HCT116 (cell line): ENCODE measurements around the gene SYMPK. TPM values are rescaled to one million over a fixed set of nuclear protein-coding genes. Genes with fewer than 3 reads are reported as not detected.

ENCODE experiments used
- ATAC-seq: fragments of 200-7000 bp; cut with Tn5 transposase; 2 replicates; pipeline ENCODE4 v1.9.1; 2020; ENCODE audit warnings: mild to moderate bottlenecking, moderate library complexity
- BruUV-seq: library from RNA; stranded (reverse); fragments of 400-500 nt; replicated peaks from 2 replicates; lab custom pipeline; 2021; lab: Mats Ljungman, UMichigan
- CTCF ChIA-PET: fragments of 300-600 bp; sonication (Branson Sonifier 250); formaldehyde crosslinking; loops from one replicate; lab custom pipeline; 2021; ENCODE audit warnings: antibody characterized with exemption; lab: Charles Lee
- POLR2A ChIA-PET: fragments of 300-600, 350-600 bp; sonication (Branson Sonifier 250); formaldehyde crosslinking; loops from one replicate; lab custom pipeline; 2021; ENCODE audit warnings: antibody characterized with exemption; lab: Charles Lee
- RAD21 ChIA-PET, 2 experiments: fragments of 300-600 bp; sonication (Branson Sonifier 250); formaldehyde crosslinking; loops; one replicate each; lab custom pipeline; 2023; ENCODE audit warnings: low total read pairs in 2 of 2; ENCODE audit not compliant: uncharacterized antibody in 2 of 2, unreplicated experiment in 2 of 2, low non-redundant PET in 1 of 2; lab: Charles Lee
- DNase-seq: peaks from one replicate; pipeline ENCODE4 v3.0.0-alpha.2; 2010; ENCODE audit warnings: low read depth, low spot score
- H2AFZ ChIP-seq: fragments of 200-600 bp; shearing (Covaris generic), sonication (generic); 2 replicates; pipeline ENCODE4 v1.6.1; 2017; ENCODE audit warnings: low read depth, mixed run types, mixed read lengths, antibody characterized with exemption, low read length; ENCODE audit not compliant: poor library complexity, severe bottlenecking
- H3K27ac ChIP-seq: 2 replicates; pipeline ENCODE4 v1.5.1; 2012; ENCODE audit warnings: low read depth, low read length
- H3K27me3 ChIP-seq: fragments of 200-600 bp; sonication (generic); 2 replicates; pipeline ENCODE4 v1.6.1; 2016; ENCODE audit warnings: mixed run types, low read length, mixed read lengths; ENCODE audit not compliant: insufficient read depth
- H3K36me3 ChIP-seq, 2 experiments: fragments of 200-500 bp in 1 of 2; fragments of 200-600 bp in 1 of 2; sonication (Bioruptor generic) in 1 of 2; sonication (generic) in 1 of 2; 2 replicates each; pipeline versions ENCODE4 v1.5.1 to v1.6.1; 2014 to 2016; ENCODE audit warnings: low read length in 2 of 2, inconsistent platforms in 1 of 2, mixed read lengths in 1 of 2, mixed run types in 1 of 2; ENCODE audit not compliant: insufficient read depth in 2 of 2, control insufficient read depth in 1 of 2
- H3K4me1 ChIP-seq, 2 experiments: fragments of 200-600 bp in 1 of 2; sonication (generic) in 1 of 2; 2 replicates each; pipeline versions ENCODE4 v1.5.1 to v1.6.1; 2012 to 2017; ENCODE audit warnings: low read length in 2 of 2, inconsistent platforms in 1 of 2, mild to moderate bottlenecking in 1 of 2, mixed read lengths in 1 of 2, mixed run types in 1 of 2, moderate library complexity in 1 of 2; ENCODE audit not compliant: insufficient read depth in 2 of 2, control insufficient read depth in 1 of 2
- H3K4me2 ChIP-seq: fragments of 200-600 bp; sonication (generic); 2 replicates; pipeline ENCODE4 v1.6.1; 2017; ENCODE audit warnings: mixed run types, low read length, mixed read lengths
- H3K4me3 ChIP-seq, 2 experiments: fragments of 200-600 bp in 1 of 2; sonication (generic) in 1 of 2; replicated peaks in 1 of 2; 2 replicates each; pipeline ENCODE4 v1.5.1; 2011 to 2016; ENCODE audit warnings: low read length in 2 of 2, control low read depth in 1 of 2, low read depth in 1 of 2, mild to moderate bottlenecking in 1 of 2, mixed read lengths in 1 of 2, mixed run types in 1 of 2
- H3K79me2 ChIP-seq: fragments of 200-600 bp; sonication (generic); 2 replicates; pipeline ENCODE4 v1.6.1; 2017; ENCODE audit warnings: mild to moderate bottlenecking, mixed run types, low read length, moderate library complexity, mixed read lengths; ENCODE audit not compliant: insufficient read depth
- H3K9ac ChIP-seq: fragments of 200-600 bp; sonication (generic); 2 replicates; pipeline ENCODE4 v1.6.1; 2016; ENCODE audit warnings: low read length, mixed read lengths
- H3K9me2 ChIP-seq: fragments of 200-600 bp; sonication (generic), shearing (Covaris generic); 2 replicates; pipeline ENCODE4 v1.6.1; 2017; ENCODE audit warnings: mixed run types, mild to moderate bottlenecking, moderate library complexity; ENCODE audit not compliant: insufficient read depth
- H3K9me3 ChIP-seq, 2 experiments: fragments of 200-500 bp in 1 of 2; fragments of 200-600 bp in 1 of 2; sonication (Bioruptor generic) in 1 of 2; sonication (generic) in 1 of 2; 2 replicates each; pipeline ENCODE4 v1.6.1; 2014 to 2017; ENCODE audit warnings: low read length in 2 of 2, mixed read lengths in 2 of 2, inconsistent platforms in 1 of 2, low read depth in 1 of 2, mild to moderate bottlenecking in 1 of 2, mixed run types in 1 of 2, moderate library complexity in 1 of 2; ENCODE audit not compliant: control insufficient read depth in 1 of 2, insufficient read depth in 1 of 2
- H4K20me1 ChIP-seq: fragments of 200-600 bp; sonication (generic), shearing (Covaris generic); 2 replicates; pipeline ENCODE4 v1.6.1; 2017; ENCODE audit warnings: mixed run types, mild to moderate bottlenecking, moderate library complexity; ENCODE audit not compliant: insufficient read depth
- EZH2phosphoT487 ChIP-seq: fragments of 200-600 bp; IDR thresholded peaks from 2 replicates; pipeline ENCODE4 v1.6.1; 2018; ENCODE audit warnings: antibody characterized with exemption, borderline replicate concordance
- FOSL1 ChIP-seq: IDR thresholded peaks from 2 replicates; pipeline ENCODE4 v1.6.1; 2012; ENCODE audit warnings: low read depth
- JUND ChIP-seq: IDR thresholded peaks from 2 replicates; pipeline ENCODE4 v1.6.1; 2012
- POLR2A ChIP-seq: IDR thresholded peaks from 2 replicates; pipeline ENCODE4 v1.7.0; 2011; ENCODE audit warnings: borderline replicate concordance; ENCODE audit not compliant: insufficient read depth, insufficient read length; ENCODE audit errors: extremely low read depth
- POLR2AphosphoS5 ChIP-seq: IDR thresholded peaks from 2 replicates; pipeline ENCODE4 v1.6.1; 2011; ENCODE audit warnings: mild to moderate bottlenecking, low read depth, low read length, moderate library complexity
- YY1 ChIP-seq: IDR thresholded peaks from 2 replicates; pipeline ENCODE4 v1.6.1; 2011; ENCODE audit warnings: low read length, low read depth, moderate library complexity, mild to moderate bottlenecking; ENCODE audit not compliant: insufficient replicate concordance; ENCODE audit errors: extremely low read depth
- intact Hi-C: fragments of 100-400 bp; cut with micrococcal nuclease; formaldehyde crosslinking; loops from 2 replicates; pipeline ENCODE4 v1.10.0; 2022
- total RNA-seq: library from RNA; stranded (reverse); gene quantifications from one replicate; pipeline ENCODE4 v1.2.1, GENCODE V29; 2021; ENCODE audit not compliant: unreplicated experiment
- TF ChIP-seq, protein P1 (sequence below): IDR thresholded peaks from 2 replicates; pipeline ENCODE4 v1.6.1; 2011; ENCODE audit warnings: mild to moderate bottlenecking, low read length, moderate library complexity; ENCODE audit not compliant: insufficient replicate concordance; ENCODE audit errors: extremely low read depth

Gene SYMPK
- total RNA-seq, 1 experiment from 2014 or later = 117 TPM

DNA sequence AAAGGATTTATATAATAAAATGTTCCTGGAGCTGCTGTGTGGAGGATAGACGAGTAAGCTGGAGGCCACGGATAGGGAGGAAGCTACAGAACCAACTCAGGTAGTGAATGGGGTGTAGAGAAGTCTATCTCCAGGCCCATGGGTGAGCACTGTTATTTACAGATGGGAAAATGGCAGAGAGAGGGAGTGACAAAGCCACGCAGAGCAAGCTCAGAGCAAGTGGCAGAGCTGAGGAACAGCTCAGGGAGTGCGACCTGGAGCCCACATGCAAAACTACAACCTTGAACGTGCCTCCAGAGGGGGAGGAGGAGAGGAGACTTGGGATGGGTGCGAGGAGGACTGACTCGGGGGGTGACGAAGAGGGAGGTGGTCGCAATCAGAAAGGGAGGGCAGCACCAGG is 34.4 kb downstream of the SYMPK start:
- Histone ChIP-seq H3K27me3 (no peaks in the 10 kb centered on the region), H3K79me2 (no peaks in the 10 kb centered on the region), H3K4me2 (no peak overlapping the region), H3K9me3 (no peaks in the 10 kb centered on the region), H3K9ac (no peak overlapping the region), H2AFZ (no peak overlapping the region), H3K9me2 (no peaks in the 10 kb centered on the region), H3K27ac (no peak overlapping the region), H3K4me3 (no peak overlapping the region), H3K4me1 (no peaks in the 10 kb centered on the region), H3K36me3 (peaks cover 43 to 60% of the 10 kb centered on the region in 2 experiments), H4K20me1 (no peaks in the 10 kb centered on the region)
- ATAC-seq = no peak
- CTCF ChIA-PET = interaction anchor here (3.3 kb wide), 1 partner anchor 11 kb away, joined by 17 read pairs; no protein-coding TSS in a partner anchor
- intact Hi-C loops = no loop called here
- TF ChIP-seq EZH2phosphoT487 (no peak), YY1 (no peak), JUND (no peak), POLR2A (no peak)
- TF ChIP-seq, protein P1, sequence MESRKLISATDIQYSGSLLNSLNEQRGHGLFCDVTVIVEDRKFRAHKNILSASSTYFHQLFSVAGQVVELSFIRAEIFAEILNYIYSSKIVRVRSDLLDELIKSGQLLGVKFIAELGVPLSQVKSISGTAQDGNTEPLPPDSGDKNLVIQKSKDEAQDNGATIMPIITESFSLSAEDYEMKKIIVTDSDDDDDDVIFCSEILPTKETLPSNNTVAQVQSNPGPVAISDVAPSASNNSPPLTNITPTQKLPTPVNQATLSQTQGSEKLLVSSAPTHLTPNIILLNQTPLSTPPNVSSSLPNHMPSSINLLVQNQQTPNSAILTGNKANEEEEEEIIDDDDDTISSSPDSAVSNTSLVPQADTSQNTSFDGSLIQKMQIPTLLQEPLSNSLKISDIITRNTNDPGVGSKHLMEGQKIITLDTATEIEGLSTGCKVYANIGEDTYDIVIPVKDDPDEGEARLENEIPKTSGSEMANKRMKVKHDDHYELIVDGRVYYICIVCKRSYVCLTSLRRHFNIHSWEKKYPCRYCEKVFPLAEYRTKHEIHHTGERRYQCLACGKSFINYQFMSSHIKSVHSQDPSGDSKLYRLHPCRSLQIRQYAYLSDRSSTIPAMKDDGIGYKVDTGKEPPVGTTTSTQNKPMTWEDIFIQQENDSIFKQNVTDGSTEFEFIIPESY = no peak
- BruUV-seq = no TSS peak
- no peak for DNase-seq
- POLR2A ChIA-PET = no interaction called here
- RAD21 ChIA-PET = no interaction called here

DNA sequence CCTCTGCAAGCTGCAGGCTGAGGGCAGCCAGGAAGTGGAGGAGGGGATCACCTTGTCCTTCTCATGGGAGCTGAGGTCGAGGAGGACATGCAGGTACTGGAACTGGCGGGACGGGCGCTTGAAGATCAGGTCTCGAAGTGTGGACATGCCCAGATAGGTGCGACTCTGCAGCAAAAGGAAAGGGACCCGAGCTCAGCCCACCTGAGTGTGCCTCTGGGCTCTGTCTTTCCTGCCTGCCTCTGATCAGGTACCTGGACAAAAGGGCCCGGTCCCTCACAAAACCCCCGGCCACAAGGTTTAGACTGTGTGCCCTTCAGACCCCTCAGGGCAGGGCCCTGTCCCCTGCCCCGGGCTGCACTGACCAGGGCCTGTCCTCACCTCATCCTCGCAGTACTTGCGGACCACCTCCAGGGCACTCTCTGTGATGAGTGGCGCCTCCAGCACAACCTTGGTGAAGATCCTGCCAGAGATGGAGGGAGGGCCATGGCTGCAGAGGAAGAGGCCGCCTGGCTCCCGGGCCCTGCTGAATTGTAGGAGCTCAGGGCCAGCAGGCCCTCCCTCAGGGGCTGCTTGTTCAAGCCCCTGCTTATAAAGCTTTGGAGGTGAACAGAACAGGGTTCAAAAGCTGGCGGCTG is 35.4 kb downstream of the SYMPK start:
- Histone ChIP-seq H3K4me3 (no peak overlapping the region), H2AFZ (no peak overlapping the region), H3K27ac (no peak overlapping the region), H4K20me1 (no peaks in the 10 kb centered on the region), H3K36me3 (peaks cover 42 to 62% of the 10 kb centered on the region in 2 experiments), H3K79me2 (no peaks in the 10 kb centered on the region), H3K9me3 (no peaks in the 10 kb centered on the region), H3K4me2 (no peak overlapping the region), H3K27me3 (no peaks in the 10 kb centered on the region), H3K4me1 (no peaks in the 10 kb centered on the region), H3K9me2 (no peaks in the 10 kb centered on the region), H3K9ac (no peak overlapping the region)
- ChIA-PET POLR2A (no interaction called here), CTCF (interaction anchor here (3.3 kb wide), 1 partner anchor 10 kb away, joined by 17 read pairs; no protein-coding TSS in a partner anchor), RAD21 (no interaction called here)
- 0 out of 2 replicates have a peak, but pooled peaks have one; percentile 26 for TF ChIP-seq POLR2AphosphoS5
- TF ChIP-seq POLR2A = no peak
- TF ChIP-seq FOSL1 = no peak
- no TSS peak for BruUV-seq
- ATAC-seq = peak; percentile 31; the same call in 1 of the 2 replicates
- intact Hi-C loops = no loop called here
- DNase-seq = no peak
